DOHH2 (cell line): ENCODE results near the gene FRZB.

Experiments used
- H3F3A ChIP-seq: fragments of 200-600 bp; sonication (generic), shearing (Covaris generic); 2 replicates; pipeline ENCODE4 v1.6.0; 2016; ENCODE audit warnings: antibody characterized with exemption, mild to moderate bottlenecking; ENCODE audit not compliant: control insufficient read depth, insufficient read depth
- H3K27ac ChIP-seq: fragments of 200-600 bp; sonication (generic); 2 replicates; pipeline ENCODE4 v1.5.1; 2014; ENCODE audit warnings: low read depth, mild to moderate bottlenecking, low read length, moderate library complexity
- H3K27me3 ChIP-seq: fragments of 200-600 bp; sonication (generic); 2 replicates; pipeline ENCODE4 v1.6.1; 2014; ENCODE audit warnings: mild to moderate bottlenecking, low read length, mixed read lengths; ENCODE audit not compliant: control insufficient read depth
- H3K36me3 ChIP-seq: fragments of 200-600 bp; sonication (generic); 2 replicates; pipeline ENCODE4 v1.6.1; 2014; ENCODE audit warnings: mild to moderate bottlenecking, low read length, moderate library complexity, mixed read lengths; ENCODE audit not compliant: control insufficient read depth
- H3K4me1 ChIP-seq: fragments of 200-600 bp; sonication (generic); 2 replicates; pipeline ENCODE4 v1.6.1; 2014; ENCODE audit warnings: mild to moderate bottlenecking, low read length, mixed read lengths; ENCODE audit not compliant: control insufficient read depth
- H3K4me2 ChIP-seq: fragments of 200-600 bp; sonication (generic); 2 replicates; pipeline ENCODE4 v1.6.0; 2014; ENCODE audit warnings: mild to moderate bottlenecking, low read length, moderate library complexity
- H3K4me3 ChIP-seq: fragments of 200-600 bp; sonication (generic); 2 replicates; pipeline ENCODE4 v1.5.1; 2014; ENCODE audit warnings: mild to moderate bottlenecking, low read length, mixed read lengths
- H3K79me2 ChIP-seq: fragments of 200-600 bp; sonication (generic); 2 replicates; pipeline ENCODE4 v1.6.1; 2014; ENCODE audit warnings: mild to moderate bottlenecking, low read length, mixed read lengths; ENCODE audit not compliant: control insufficient read depth
- H3K9me2 ChIP-seq: fragments of 200-600 bp; sonication (generic); replicated peaks from 2 replicates; pipeline ENCODE4 v1.6.1; 2014; ENCODE audit warnings: mild to moderate bottlenecking, low read length, mixed read lengths; ENCODE audit not compliant: control insufficient read depth
- H3K9me3 ChIP-seq: fragments of 200-600 bp; sonication (generic); 2 replicates; pipeline ENCODE4 v1.6.1; 2014; ENCODE audit warnings: antibody characterized with exemption, low read length, mixed read lengths; ENCODE audit not compliant: control insufficient read depth, insufficient read depth
- H4K20me1 ChIP-seq: fragments of 200-600 bp; sonication (generic); 2 replicates; pipeline ENCODE4 v1.6.0; 2014; ENCODE audit warnings: low read depth, mild to moderate bottlenecking, antibody characterized with exemption, low read length, moderate library complexity; ENCODE audit not compliant: control insufficient read depth, insufficient read depth
- CTCF ChIP-seq: fragments of 200-600 bp; sonication (generic); IDR thresholded peaks from one replicate; pipeline ENCODE4 v1.5.1; 2014; ENCODE audit warnings: antibody characterized with exemption, mild to moderate bottlenecking, low read depth, low read length; ENCODE audit not compliant: poor library complexity, severe bottlenecking
- EZH2phosphoT487 ChIP-seq: fragments of 200-600 bp; sonication (generic); IDR thresholded peaks from 2 replicates; pipeline ENCODE4 v1.6.1; 2017; ENCODE audit warnings: borderline replicate concordance, mild to moderate bottlenecking, antibody characterized with exemption, low read length, moderate library complexity, mixed read lengths

The FRZB gene

DNA sequence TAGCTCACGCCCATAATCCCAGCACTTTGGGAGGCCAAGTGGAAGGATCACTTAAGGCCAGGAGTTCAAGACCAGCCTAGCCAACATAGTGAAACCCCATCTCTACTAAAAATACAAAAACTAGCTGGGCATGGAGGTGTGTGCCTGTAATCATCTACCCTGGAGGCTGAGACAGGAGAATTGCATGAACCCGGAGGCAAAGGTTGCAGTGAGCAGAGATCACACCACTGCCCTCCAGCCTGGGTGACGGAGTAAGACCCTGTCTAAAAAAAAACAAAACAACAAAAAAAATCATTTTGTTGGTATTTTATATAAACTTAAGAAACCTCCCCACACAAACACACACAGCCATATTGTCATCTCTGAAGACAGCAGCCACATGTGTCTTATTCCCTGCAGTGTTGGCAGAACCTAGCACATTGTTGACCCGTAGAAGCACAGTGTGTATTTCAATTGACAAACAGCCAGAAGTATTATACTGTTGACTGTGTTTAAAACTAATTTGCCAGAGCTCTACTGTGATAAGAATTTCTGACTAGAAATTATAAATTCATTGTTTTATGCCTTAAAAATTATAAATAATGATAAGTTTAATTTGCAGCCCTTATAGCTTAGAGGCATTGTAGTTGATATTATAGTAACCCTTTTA, 82.3 kb downstream of the FRZB start:
- no peak overlapping the region for H3K27ac ChIP-seq
- no peaks in the 10 kb centered on the region for H3K9me2 ChIP-seq
- H3K9me3 ChIP-seq = no peaks in the 10 kb centered on the region
- no peaks in the 10 kb centered on the region for H3K79me2 ChIP-seq
- H3K36me3 ChIP-seq = peaks cover 27% of the 10 kb centered on the region
- no peaks in the 10 kb centered on the region for H3K27me3 ChIP-seq
- no peak overlapping the region for H3K4me3 ChIP-seq
- H3K4me2 ChIP-seq = no peak overlapping the region
- no peak for TF ChIP-seq EZH2phosphoT487
- TF ChIP-seq CTCF = no peak
- H3F3A ChIP-seq = peaks cover 18% of the 10 kb centered on the region; the same call in 1 of the 2 replicates
- H3K4me1 ChIP-seq = no peaks in the 10 kb centered on the region
- H4K20me1 ChIP-seq = no peaks in the 10 kb centered on the region
